Measurements from ENCODE around the gene FARP1. TPM values are rescaled to one million over a fixed set of nuclear protein-coding genes. Genes with fewer than 3 reads are reported as not detected.

FARP1 gene
- total RNA-seq, 3 donors from 2014 or later, result 0.45 to 0.86 (median 0.63) TPM

DNA sequence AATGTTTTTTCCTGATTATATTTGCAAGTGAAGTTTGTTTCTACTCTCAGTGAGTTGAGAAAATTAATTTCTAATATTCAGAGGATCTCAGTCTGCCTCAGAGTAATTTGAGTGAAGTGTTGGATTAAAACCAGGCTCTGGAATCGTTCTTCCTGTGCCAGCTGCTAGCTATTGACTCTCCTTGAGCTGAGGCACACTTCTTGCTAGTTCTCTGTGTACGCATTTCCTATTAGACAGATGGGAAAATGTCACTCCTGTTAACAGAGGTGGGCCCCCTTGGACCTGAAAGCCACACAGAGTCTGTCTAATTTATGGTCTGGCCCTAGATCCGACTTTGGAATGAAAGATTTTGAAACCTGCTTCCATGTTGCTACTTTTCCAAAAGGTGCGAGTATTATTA is 141.8 kb downstream of the FARP1 start:
- H3K4me3 Mint-ChIP-seq, result no peak overlapping the region
- H3K36me3 Mint-ChIP-seq (ENCODE audit: insufficient read depth), result no peaks in the 10 kb centered on the region
- DNase-seq (no peak), ATAC-seq (no peak)
- peaks cover 4% of the 10 kb centered on the region for H3K27me3 Mint-ChIP-seq (ENCODE audit: low read depth)
- no peaks in the 10 kb centered on the region for H3K9me3 Mint-ChIP-seq
- H3K4me1 Mint-ChIP-seq (ENCODE audit: low read depth), result no peaks in the 10 kb centered on the region

DNA sequence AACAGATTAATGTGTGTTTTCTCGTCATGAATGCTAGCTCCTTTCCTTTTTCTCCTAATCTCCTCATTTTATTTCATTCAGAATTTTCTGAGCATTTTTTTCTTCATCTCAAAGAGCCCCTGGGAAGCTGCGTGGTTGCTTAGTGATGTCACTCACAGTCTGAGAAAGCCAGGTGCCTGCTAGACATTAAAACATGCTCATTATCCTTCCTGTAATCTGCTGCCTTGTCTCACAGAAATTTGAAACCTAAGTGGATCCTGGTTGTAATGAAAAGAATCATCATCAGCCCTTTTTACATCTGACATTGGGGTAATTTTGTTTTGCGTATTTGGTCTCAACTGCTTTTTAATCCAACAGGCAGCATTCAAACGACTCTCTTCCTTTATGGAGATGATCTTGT is 142.4 kb downstream of the FARP1 start:
- Mint-ChIP-seq H3K9me3 (no peaks in the 10 kb centered on the region), H3K27me3 (ENCODE audit: low read depth) (peaks cover 3% of the 10 kb centered on the region), H3K36me3 (ENCODE audit: insufficient read depth) (no peaks in the 10 kb centered on the region), H3K4me1 (ENCODE audit: low read depth) (no peaks in the 10 kb centered on the region), H3K4me3 (no peak overlapping the region)
- no peak for DNase-seq
- no peak for ATAC-seq

DNA sequence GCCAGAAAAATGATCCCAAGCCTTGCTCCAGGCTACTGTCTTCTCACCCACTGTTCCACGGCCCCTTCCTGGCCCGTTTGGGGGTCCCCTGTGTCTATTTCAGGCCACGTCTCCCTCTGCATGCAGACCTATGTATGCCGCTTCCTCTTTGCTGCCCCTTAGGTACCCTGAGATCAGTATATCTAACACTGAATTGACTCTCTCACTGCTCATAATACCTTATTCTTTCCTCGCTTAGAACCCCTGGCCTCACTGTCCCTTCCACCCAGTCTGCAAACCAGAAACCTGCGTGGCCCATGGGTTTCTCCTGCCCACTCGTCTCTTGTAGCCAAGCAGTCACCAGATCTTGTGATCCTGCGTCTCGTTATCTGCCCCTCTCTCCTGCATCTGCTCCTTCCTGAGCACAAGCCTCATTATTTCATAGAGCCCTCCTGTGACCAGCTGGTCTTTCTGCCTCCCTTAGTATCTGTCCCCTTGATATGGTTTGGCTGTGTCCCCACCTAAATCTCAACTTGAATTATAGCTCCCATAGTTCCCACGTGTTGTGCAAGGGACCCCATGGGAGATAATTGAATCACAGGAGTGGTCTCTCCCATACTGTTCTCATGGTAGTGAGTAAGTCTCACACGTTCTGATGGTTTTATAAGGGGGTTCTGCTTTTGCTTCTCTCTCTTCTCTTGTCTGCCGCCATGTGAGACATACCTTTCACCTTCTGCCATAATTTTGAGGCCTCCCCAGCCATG is 143.1 kb downstream of the FARP1 start:
- H3K4me1 Mint-ChIP-seq (ENCODE audit: low read depth), result no peaks in the 10 kb centered on the region
- ATAC-seq (no peak), DNase-seq (no peak)
- H3K4me3 Mint-ChIP-seq, result no peak overlapping the region
- H3K9me3 Mint-ChIP-seq, result no peaks in the 10 kb centered on the region
- no peaks in the 10 kb centered on the region for H3K27me3 Mint-ChIP-seq (ENCODE audit: low read depth)
- H3K36me3 Mint-ChIP-seq (ENCODE audit: insufficient read depth), result no peaks in the 10 kb centered on the region

DNA sequence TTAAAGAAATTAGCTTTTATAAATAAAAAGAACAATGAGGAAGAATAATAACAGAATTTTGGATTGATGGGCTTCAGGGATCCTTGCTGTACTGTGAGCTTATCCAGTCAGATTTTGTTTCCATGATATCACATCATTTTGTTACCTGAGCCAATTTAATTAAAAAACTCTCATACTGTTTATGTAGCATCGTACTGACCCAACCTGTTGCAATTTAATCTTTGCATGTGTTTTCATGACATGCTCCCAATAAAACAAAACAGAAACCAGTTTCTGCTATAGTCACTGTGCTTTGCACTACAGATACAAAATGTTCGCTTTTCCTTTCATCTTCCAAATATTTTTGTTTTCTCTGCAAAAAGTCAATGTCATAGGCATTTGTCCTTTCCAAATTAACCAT is 143.9 kb downstream of the FARP1 start:
- ATAC-seq (no peak), DNase-seq (no peak)
- Mint-ChIP-seq H3K27me3 (ENCODE audit: low read depth) (no peaks in the 10 kb centered on the region), H3K9me3 (no peaks in the 10 kb centered on the region), H3K36me3 (ENCODE audit: insufficient read depth) (no peaks in the 10 kb centered on the region), H3K4me3 (no peak overlapping the region), H3K4me1 (ENCODE audit: low read depth) (no peaks in the 10 kb centered on the region)

DNA sequence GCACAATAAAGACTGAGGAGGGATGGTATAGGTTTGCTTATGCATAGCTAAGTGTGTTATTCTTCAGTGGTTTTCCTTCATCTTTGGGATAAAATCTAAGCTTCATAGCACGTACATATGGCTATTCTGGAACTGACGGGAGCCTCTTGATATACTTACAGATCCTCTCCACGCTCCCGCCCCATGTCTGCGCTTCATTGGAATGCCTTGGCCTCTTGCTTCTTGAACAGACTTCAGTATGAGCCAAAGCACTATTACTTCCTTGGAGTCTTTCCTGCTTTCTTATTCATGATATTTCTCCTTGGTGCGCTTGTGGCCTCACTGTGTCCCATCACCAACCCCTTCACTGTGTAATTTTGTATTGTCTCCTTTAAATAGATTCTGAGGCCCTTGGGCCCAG is 145.3 kb downstream of the FARP1 start:
- no peaks in the 10 kb centered on the region for H3K27me3 Mint-ChIP-seq (ENCODE audit: low read depth)
- no peaks in the 10 kb centered on the region for H3K36me3 Mint-ChIP-seq (ENCODE audit: insufficient read depth)
- no peak overlapping the region for H3K4me3 Mint-ChIP-seq
- no peaks in the 10 kb centered on the region for H3K4me1 Mint-ChIP-seq (ENCODE audit: low read depth)
- H3K9me3 Mint-ChIP-seq, result no peaks in the 10 kb centered on the region
- DNase-seq (no peak), ATAC-seq (no peak)

DNA sequence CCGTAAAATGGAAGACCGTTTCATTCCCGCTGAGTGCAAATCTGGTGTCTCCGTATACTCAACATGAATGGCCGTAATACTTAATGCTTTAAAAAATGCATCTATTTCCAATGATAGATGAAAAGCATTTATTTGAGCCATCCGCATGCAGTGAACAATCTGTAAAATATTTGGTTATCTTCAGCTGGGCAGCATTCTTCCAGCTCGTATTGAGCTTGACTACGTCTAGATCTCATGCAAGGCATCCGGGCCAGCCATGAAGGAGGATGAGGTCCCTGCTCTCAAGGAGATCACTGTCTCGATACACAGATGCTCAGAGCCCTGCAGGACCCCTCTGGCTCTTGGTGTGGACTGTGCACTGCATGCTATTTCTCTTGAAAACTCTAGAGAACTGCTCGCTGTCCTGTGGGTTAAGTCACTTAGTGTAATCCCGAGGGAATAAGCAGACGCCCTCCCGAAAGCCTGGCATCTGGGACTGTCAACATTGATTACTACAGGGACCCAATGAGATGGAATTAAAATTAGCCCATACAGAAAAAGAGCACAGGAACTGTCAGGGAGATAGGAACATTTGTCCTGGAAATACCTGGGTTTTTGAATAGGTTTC is 146.5 kb downstream of the FARP1 start:
- H3K4me1 Mint-ChIP-seq (ENCODE audit: low read depth), result no peaks in the 10 kb centered on the region
- H3K9me3 Mint-ChIP-seq, result no peaks in the 10 kb centered on the region
- DNase-seq, result no peak
- H3K36me3 Mint-ChIP-seq (ENCODE audit: insufficient read depth), result no peaks in the 10 kb centered on the region
- no peak for ATAC-seq
- no peak overlapping the region for H3K4me3 Mint-ChIP-seq
- no peaks in the 10 kb centered on the region for H3K27me3 Mint-ChIP-seq (ENCODE audit: low read depth)

DNA sequence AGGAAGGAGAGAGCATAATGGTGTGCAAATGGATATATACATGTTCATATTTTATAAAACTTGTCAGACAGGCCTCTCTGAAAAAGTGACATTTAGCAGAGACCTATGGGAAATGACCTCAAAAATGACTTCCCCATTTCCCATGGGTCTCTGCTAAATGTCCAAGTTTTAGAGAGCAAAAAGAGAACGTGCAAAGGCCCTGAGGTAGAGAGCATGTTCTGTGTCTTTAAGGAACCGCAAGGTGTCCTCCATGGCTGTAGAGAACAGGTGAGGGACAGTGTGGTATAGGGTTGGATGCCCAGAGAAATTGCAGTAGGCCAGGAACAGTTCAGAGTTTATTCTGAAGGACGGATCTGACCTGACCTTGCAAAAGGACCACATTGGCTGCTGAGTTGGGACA is 147.4 kb downstream of the FARP1 start:
- no peaks in the 10 kb centered on the region for H3K4me1 Mint-ChIP-seq (ENCODE audit: low read depth)
- DNase-seq (no peak), ATAC-seq (no peak)
- no peak overlapping the region for H3K4me3 Mint-ChIP-seq
- H3K36me3 Mint-ChIP-seq (ENCODE audit: insufficient read depth), result no peaks in the 10 kb centered on the region
- H3K27me3 Mint-ChIP-seq (ENCODE audit: low read depth), result no peaks in the 10 kb centered on the region
- H3K9me3 Mint-ChIP-seq, result no peaks in the 10 kb centered on the region

DNA sequence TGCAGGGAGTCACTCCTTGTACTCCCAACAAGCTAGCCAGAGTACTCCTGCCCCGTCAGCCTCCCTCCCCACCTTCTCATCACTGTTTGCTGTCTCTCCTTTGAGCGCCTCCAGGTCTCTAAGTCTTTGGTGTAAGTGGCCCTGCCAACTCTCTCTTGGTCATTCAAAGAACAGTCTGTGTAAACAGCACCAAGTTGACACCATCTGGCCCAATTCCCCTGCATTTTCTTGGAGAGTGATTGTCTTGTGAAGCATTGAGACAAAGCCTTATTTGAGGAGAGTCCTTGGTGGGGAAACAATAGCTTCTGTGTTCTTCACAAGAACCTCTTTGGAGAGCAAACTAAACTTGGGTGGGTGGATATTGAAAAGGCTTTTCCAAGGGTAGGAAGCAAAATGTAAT is 148.8 kb downstream of the FARP1 start:
- ATAC-seq, result no peak
- DNase-seq, result no peak
- Mint-ChIP-seq H3K36me3 (ENCODE audit: insufficient read depth) (no peaks in the 10 kb centered on the region), H3K27me3 (ENCODE audit: low read depth) (peaks cover 6% of the 10 kb centered on the region), H3K9me3 (no peaks in the 10 kb centered on the region), H3K4me1 (ENCODE audit: low read depth) (no peaks in the 10 kb centered on the region), H3K4me3 (no peak overlapping the region)

DNA sequence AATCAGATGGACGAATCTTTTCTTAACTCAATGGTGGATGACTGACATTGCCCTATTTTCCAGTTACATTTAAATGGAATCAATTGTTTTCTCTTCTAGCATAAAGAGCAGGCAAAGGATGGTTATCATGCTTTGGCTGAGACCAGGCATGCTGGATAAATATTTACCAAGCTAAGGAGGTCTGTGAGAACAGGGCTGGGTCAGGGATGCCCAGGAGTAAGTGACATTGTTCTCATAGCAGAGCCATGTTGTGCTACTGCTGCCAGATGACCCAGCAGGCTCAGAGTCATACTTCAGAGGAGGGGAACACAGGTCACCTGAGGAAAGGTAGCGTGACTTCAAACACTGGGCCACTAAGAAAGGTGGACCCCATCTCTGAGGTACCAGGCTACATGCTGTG is 150.2 kb downstream of the FARP1 start:
- Mint-ChIP-seq H3K36me3 (ENCODE audit: insufficient read depth) (no peaks in the 10 kb centered on the region), H3K4me3 (no peak overlapping the region), H3K27me3 (ENCODE audit: low read depth) (peaks cover 6% of the 10 kb centered on the region), H3K4me1 (ENCODE audit: low read depth) (no peaks in the 10 kb centered on the region), H3K9me3 (no peaks in the 10 kb centered on the region)
- ATAC-seq (no peak), DNase-seq (no peak)

DNA sequence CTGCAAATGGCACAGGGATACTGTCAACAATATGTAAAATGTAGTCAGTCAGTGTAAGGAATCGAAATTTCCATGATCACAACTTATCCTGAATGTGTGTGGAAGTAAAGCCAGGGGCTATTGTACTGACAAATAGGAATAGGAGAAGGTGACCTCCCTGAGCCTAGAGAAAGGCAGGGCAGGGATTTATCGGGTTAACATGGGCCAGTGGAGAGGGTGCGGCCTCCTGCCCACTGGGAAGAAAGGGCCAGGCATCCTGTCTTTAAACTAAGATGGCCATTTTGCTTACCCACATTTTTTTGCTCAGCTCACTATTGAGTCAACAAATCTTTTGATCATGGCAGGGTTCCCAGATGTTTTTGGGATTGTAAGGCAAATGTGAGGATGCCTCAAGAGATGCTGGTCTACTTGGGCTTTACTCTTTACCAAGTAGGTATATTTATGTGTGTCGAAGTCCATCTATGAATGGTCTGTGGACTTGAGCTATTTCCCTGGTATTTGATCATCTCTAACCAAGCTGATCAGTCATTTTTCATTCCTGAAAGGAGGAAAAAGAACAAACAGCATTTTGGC is 150.8 kb downstream of the FARP1 start:
- no peak for DNase-seq
- no peak overlapping the region for H3K4me3 Mint-ChIP-seq
- no peaks in the 10 kb centered on the region for H3K4me1 Mint-ChIP-seq (ENCODE audit: low read depth)
- H3K27me3 Mint-ChIP-seq (ENCODE audit: low read depth), result peaks cover 10% of the 10 kb centered on the region
- ATAC-seq, result no peak
- no peaks in the 10 kb centered on the region for H3K9me3 Mint-ChIP-seq
- H3K36me3 Mint-ChIP-seq (ENCODE audit: insufficient read depth), result no peaks in the 10 kb centered on the region

DNA sequence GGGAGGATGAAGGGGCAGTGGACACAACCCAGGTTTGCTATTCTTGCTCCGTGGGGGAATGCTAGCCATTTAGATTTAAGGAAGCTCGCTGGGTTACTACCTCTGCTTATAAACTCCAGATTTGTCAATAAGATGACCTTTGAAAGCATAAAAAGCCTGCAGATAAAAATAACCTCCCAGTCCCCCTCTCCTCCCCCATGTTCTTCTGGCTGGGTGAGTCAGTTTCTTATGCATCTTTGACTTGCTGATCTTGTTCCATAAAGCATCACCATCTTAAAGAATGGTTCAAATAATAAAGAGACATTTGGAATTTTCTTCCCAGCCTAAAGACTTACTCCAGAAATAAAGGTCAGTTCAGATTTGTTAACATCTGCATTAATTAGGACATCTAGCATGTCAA is 152.5 kb downstream of the FARP1 start:
- Mint-ChIP-seq H3K9me3 (no peaks in the 10 kb centered on the region), H3K36me3 (ENCODE audit: insufficient read depth) (no peaks in the 10 kb centered on the region), H3K4me3 (no peak overlapping the region), H3K27me3 (ENCODE audit: low read depth) (peaks cover 12% of the 10 kb centered on the region), H3K4me1 (ENCODE audit: low read depth) (no peaks in the 10 kb centered on the region)
- ATAC-seq (no peak), DNase-seq (no peak)

DNA sequence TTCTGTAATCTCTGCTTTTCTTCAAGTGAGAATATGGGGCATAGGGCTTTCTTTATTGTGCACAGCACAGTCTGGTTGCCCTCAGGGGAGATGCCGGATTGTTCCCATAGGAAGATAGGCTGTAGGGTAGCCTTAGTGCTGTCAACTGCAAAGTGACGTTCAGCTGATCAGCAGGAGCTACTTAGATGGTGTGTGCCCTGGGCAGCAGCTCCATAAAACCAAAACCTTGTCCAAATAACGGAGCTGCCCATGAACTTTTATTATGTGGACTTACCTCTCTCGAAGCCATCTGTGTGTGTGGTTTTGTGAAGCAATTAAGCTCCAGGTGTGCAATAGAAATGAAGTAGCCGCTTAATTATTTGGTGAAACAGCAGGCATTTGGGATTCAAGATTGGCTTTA is 154.2 kb downstream of the FARP1 start:
- Mint-ChIP-seq H3K4me3 (no peak overlapping the region), H3K9me3 (no peaks in the 10 kb centered on the region), H3K27me3 (ENCODE audit: low read depth) (peaks cover 13% of the 10 kb centered on the region), H3K4me1 (ENCODE audit: low read depth) (no peaks in the 10 kb centered on the region), H3K36me3 (ENCODE audit: insufficient read depth) (no peaks in the 10 kb centered on the region)
- no peak for ATAC-seq
- no peak for DNase-seq

DNA sequence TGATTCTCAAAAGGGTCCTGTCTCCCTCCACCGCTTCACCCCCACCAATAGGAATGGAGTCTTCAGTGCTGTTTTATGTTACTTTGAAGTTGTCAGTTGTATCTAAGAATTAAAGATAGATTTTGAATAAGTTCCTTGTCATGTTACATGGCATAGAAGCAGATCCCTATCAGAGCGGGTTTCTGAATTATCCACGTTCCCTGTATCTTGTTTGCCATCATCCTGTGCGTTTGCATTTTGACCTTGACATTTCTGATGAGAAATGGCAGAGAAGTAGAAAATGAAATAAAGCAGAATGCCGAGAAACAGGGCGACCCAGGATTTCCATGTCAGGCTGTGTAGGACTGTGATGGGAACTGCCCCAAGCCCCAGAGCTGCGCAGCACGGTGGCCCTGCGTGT is 154.9 kb downstream of the FARP1 start:
- H3K9me3 Mint-ChIP-seq, result no peaks in the 10 kb centered on the region
- H3K27me3 Mint-ChIP-seq (ENCODE audit: low read depth), result peaks cover 13% of the 10 kb centered on the region
- DNase-seq (no peak), ATAC-seq (no peak)
- H3K4me1 Mint-ChIP-seq (ENCODE audit: low read depth), result no peaks in the 10 kb centered on the region
- no peaks in the 10 kb centered on the region for H3K36me3 Mint-ChIP-seq (ENCODE audit: insufficient read depth)
- H3K4me3 Mint-ChIP-seq, result no peak overlapping the region

DNA sequence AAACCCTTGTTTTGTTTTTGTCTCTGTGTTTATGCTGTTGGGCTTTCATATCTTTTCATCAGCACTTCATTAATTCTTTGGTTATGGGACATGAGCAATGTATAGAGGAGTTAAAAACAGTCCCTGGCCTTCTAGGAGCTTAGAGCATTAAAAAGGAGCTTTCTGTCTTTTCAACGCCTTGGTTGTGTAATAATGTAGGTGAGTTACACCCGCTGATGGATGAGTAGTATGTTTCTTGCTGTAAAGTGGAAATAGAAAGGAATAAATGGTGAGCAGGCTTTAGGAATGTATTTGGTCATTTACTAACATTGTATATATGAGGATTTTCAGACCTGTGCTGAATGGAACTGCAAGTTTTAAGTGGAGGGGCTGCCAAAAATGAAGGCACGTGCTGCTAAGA is 155.7 kb downstream of the FARP1 start:
- DNase-seq (no peak), ATAC-seq (no peak)
- Mint-ChIP-seq H3K4me3 (no peak overlapping the region), H3K27me3 (ENCODE audit: low read depth) (peaks cover 13% of the 10 kb centered on the region), H3K9me3 (no peaks in the 10 kb centered on the region), H3K4me1 (ENCODE audit: low read depth) (no peaks in the 10 kb centered on the region), H3K36me3 (ENCODE audit: insufficient read depth) (no peaks in the 10 kb centered on the region)

DNA sequence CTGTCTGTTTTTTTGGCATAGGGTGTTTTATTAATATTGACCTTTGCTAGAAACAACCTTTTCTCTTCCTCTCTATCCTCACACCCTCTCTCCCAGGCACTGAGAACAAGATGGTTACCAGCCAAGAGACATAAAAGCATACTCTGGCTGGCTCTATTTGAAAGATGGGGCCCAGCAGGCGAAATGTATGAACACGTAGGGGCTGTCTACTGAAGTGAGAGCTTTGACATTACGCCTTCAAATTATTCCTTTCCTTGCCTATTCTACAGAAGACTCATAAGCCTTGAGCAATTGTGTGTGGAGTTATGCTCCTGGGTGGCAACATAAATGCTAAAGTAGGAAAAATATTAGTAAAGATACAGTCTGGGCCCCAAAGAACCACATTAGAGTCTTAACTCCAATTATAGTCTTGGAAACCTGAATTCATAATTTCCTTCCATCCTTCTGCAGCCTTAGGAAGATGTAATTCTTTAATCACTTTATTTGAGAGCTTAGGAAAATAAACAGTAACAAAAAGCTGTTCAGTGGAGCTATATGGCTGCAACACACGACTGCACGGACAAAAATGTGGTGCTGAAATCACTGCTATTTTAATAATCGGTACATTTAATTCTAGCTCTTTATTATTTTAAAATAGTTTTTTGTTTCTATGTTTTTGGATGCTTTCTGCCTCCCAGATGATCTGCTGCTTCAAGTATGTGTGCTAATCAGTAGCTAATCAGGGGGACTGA is 156.5 kb downstream of the FARP1 start:
- H3K4me3 Mint-ChIP-seq, result no peak overlapping the region
- ATAC-seq, result no peak
- H3K9me3 Mint-ChIP-seq, result no peaks in the 10 kb centered on the region
- peaks cover 13% of the 10 kb centered on the region for H3K27me3 Mint-ChIP-seq (ENCODE audit: low read depth)
- H3K4me1 Mint-ChIP-seq (ENCODE audit: low read depth), result no peaks in the 10 kb centered on the region
- DNase-seq, result no peak
- H3K36me3 Mint-ChIP-seq (ENCODE audit: insufficient read depth), result no peaks in the 10 kb centered on the region

Data from activated T-cell treated with anti-CD3 and anti-CD28 coated beads, Interleukin-2, amount 50 U/mL, for 4 hours (primary cell).